MM.1S (cell line): ENCODE data around the gene PRKD1.

ENCODE experiments used
- EZH2 ChIP-seq: fragments of 300-600 bp; sonication (generic); optimal IDR thresholded peaks from 2 replicates; pipeline ENCODE3; 2017; ENCODE audit warnings: low read depth, mild to moderate bottlenecking, antibody characterized with exemption, low read length, mixed read lengths
- EZH2phosphoT487 ChIP-seq: fragments of 300-600 bp; sonication (generic); IDR thresholded peaks from 2 replicates; pipeline ENCODE4 v1.6.1; 2018; ENCODE audit warnings: antibody characterized with exemption, low read length
- TF ChIP-seq, protein P1 (sequence below): fragments of 300-600 bp; sonication (generic); IDR thresholded peaks from 2 replicates; pipeline ENCODE4 v1.5.1; 2016; ENCODE audit warnings: antibody characterized with exemption, low read length, mixed read lengths

- TF ChIP-seq, protein P1, sequence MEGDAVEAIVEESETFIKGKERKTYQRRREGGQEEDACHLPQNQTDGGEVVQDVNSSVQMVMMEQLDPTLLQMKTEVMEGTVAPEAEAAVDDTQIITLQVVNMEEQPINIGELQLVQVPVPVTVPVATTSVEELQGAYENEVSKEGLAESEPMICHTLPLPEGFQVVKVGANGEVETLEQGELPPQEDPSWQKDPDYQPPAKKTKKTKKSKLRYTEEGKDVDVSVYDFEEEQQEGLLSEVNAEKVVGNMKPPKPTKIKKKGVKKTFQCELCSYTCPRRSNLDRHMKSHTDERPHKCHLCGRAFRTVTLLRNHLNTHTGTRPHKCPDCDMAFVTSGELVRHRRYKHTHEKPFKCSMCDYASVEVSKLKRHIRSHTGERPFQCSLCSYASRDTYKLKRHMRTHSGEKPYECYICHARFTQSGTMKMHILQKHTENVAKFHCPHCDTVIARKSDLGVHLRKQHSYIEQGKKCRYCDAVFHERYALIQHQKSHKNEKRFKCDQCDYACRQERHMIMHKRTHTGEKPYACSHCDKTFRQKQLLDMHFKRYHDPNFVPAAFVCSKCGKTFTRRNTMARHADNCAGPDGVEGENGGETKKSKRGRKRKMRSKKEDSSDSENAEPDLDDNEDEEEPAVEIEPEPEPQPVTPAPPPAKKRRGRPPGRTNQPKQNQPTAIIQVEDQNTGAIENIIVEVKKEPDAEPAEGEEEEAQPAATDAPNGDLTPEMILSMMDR: no peak
- no peak for TF ChIP-seq EZH2
- no peak for TF ChIP-seq EZH2phosphoT487
These were observed 340.6 kb downstream of the PRKD1 start for GRCh38 chr14:29587046-29587445.
